H9 (cell line): ENCODE data around the gene YPEL1. TPM values are rescaled to one million over a fixed set of nuclear protein-coding genes. Genes with fewer than 3 reads are reported as not detected.

Experiments used
- DNase-seq: peaks from one replicate; pipeline ENCODE4 v3.0.0-alpha.2; 2017
- H2AFZ ChIP-seq: one replicate; pipeline ENCODE4 v1.6.1; 2013; ENCODE audit warnings: mild to moderate bottlenecking, low read length, control low read depth, moderate library complexity
- H2AK5ac ChIP-seq: 2 replicates; pipeline ENCODE4 v1.6.1; 2013; ENCODE audit warnings: low read length, control low read depth, mixed read lengths; ENCODE audit not compliant: insufficient read length
- H2BK120ac ChIP-seq: one replicate; pipeline ENCODE4 v1.6.1; 2013; ENCODE audit warnings: low read depth, mild to moderate bottlenecking, low read length, control low read depth, inconsistent platforms; ENCODE audit not compliant: poor library complexity, severe bottlenecking
- H2BK12ac ChIP-seq: 2 replicates; pipeline ENCODE4 v1.6.1; 2013; ENCODE audit warnings: low read length, control low read depth, mixed read lengths, low read depth; ENCODE audit not compliant: insufficient read length
- H2BK15ac ChIP-seq: 2 replicates; pipeline ENCODE4 v1.6.1; 2013; ENCODE audit warnings: low read depth, low read length, control low read depth
- H2BK20ac ChIP-seq: one replicate; pipeline ENCODE4 v1.6.1; 2013; ENCODE audit warnings: low read depth, mild to moderate bottlenecking, low read length, control low read depth, inconsistent platforms; ENCODE audit not compliant: poor library complexity, severe bottlenecking
- H2BK5ac ChIP-seq: 2 replicates; pipeline ENCODE4 v1.6.1; 2013; ENCODE audit warnings: low read length, control low read depth, mixed read lengths; ENCODE audit not compliant: insufficient read length
- H3K14ac ChIP-seq: 2 replicates; pipeline ENCODE4 v1.6.1; 2013; ENCODE audit warnings: low read length, control low read depth; ENCODE audit not compliant: insufficient read depth
- H3K18ac ChIP-seq: 2 replicates; pipeline ENCODE4 v1.6.1; 2013; ENCODE audit warnings: low read depth, mild to moderate bottlenecking, mixed read lengths, low read length, control low read depth; ENCODE audit not compliant: insufficient read length
- H3K23ac ChIP-seq: 2 replicates; pipeline ENCODE4 v1.6.1; 2013; ENCODE audit warnings: low read length, control low read depth, mixed read lengths, low read depth; ENCODE audit not compliant: insufficient read length
- H3K23me2 ChIP-seq: 2 replicates; pipeline ENCODE4 v1.6.1; 2013; ENCODE audit warnings: low read depth, mild to moderate bottlenecking, mixed read lengths, low read length, control low read depth; ENCODE audit not compliant: insufficient read length, poor library complexity, severe bottlenecking
- H3K27ac ChIP-seq: 2 replicates; pipeline ENCODE4 v1.5.1; 2013; ENCODE audit warnings: low read length, control low read depth, mixed read lengths, low read depth; ENCODE audit not compliant: insufficient read length
- H3K27me3 ChIP-seq: 2 replicates; pipeline ENCODE4 v1.6.1; 2013; ENCODE audit warnings: low read length, control low read depth, inconsistent platforms; ENCODE audit not compliant: insufficient read depth
- H3K4ac ChIP-seq: 2 replicates; pipeline ENCODE4 v1.6.1; 2013; ENCODE audit warnings: low read depth, mild to moderate bottlenecking, control low read depth, inconsistent platforms, low read length, moderate library complexity
- H3K4me1 ChIP-seq: 2 replicates; pipeline ENCODE4 v1.6.1; 2013; ENCODE audit warnings: low read length, control low read depth, inconsistent platforms; ENCODE audit not compliant: insufficient read depth
- H3K4me2 ChIP-seq: 2 replicates; pipeline ENCODE4 v1.6.1; 2013; ENCODE audit warnings: low read length, control low read depth, mixed read lengths; ENCODE audit not compliant: insufficient read length, insufficient read depth
- H3K56ac ChIP-seq: 2 replicates; pipeline ENCODE4 v1.6.1; 2013; ENCODE audit warnings: low read depth, mild to moderate bottlenecking, mixed read lengths, low read length, control low read depth; ENCODE audit not compliant: insufficient read length
- H3K79me1 ChIP-seq: 2 replicates; pipeline ENCODE4 v1.6.1; 2013; ENCODE audit warnings: low read depth, mild to moderate bottlenecking, moderate library complexity, low read length, control low read depth, inconsistent platforms; ENCODE audit not compliant: insufficient read depth, poor library complexity, severe bottlenecking
- H3K79me2 ChIP-seq: 2 replicates; pipeline ENCODE4 v1.6.1; 2013; ENCODE audit warnings: low read length, control low read depth, inconsistent platforms; ENCODE audit not compliant: insufficient read depth
- H3K9ac ChIP-seq: 2 replicates; pipeline ENCODE4 v1.6.1; 2013; ENCODE audit warnings: low read length, control low read depth, mixed read lengths; ENCODE audit not compliant: insufficient read length; ENCODE audit errors: extremely low read depth
- H3K9me3 ChIP-seq: one replicate; pipeline ENCODE4 v1.6.1; 2013; ENCODE audit warnings: low read depth, low read length, inconsistent platforms; ENCODE audit not compliant: control insufficient read depth
- H3T11ph ChIP-seq: one replicate; pipeline ENCODE4 v1.6.1; 2013; ENCODE audit warnings: mild to moderate bottlenecking, low read length, control low read depth, inconsistent platforms
- H4K20me1 ChIP-seq: one replicate; pipeline ENCODE4 v1.6.1; 2013; ENCODE audit not compliant: control insufficient read depth, insufficient read length, insufficient read depth
- H4K5ac ChIP-seq: 2 replicates; pipeline ENCODE4 v1.6.1; 2013; ENCODE audit warnings: low read depth, mild to moderate bottlenecking, mixed read lengths, low read length, control low read depth; ENCODE audit not compliant: insufficient read length
- H4K8ac ChIP-seq: replicated peaks from 2 replicates; pipeline ENCODE4 v1.6.1; 2013; ENCODE audit warnings: low read length, control low read depth, mixed read lengths, low read depth; ENCODE audit not compliant: insufficient read length
- H4K91ac ChIP-seq: 2 replicates; pipeline ENCODE4 v1.6.1; 2013; ENCODE audit warnings: low read depth, mild to moderate bottlenecking, moderate library complexity, mixed read lengths, low read length, control low read depth; ENCODE audit not compliant: insufficient read length
- H3K27ac Mint-ChIP-seq, 3 experiments: 2 replicates in 2 of 3; 3 replicates in 1 of 3; pipeline ENCODE4 v1.8.0; 2020 to 2021; ENCODE audit warnings: mixed read lengths in 3 of 3, mild to moderate bottlenecking in 1 of 3, moderate library complexity in 1 of 3
- H3K27me3 Mint-ChIP-seq: 2 replicates; pipeline ENCODE4 v1.8.0; 2021; ENCODE audit warnings: low read depth, mild to moderate bottlenecking, moderate library complexity, mixed read lengths
- H3K36me3 Mint-ChIP-seq, 3 experiments: 2 replicates in 2 of 3; 3 replicates in 1 of 3; pipeline ENCODE4 v1.8.0; 2020 to 2021; ENCODE audit warnings: low read depth in 3 of 3, mixed read lengths in 3 of 3; ENCODE audit not compliant: insufficient read depth in 1 of 3
- H3K4me1 Mint-ChIP-seq, 2 experiments: 2 replicates each; pipeline ENCODE4 v1.8.0; 2020; ENCODE audit warnings: mixed read lengths in 2 of 2
- H3K4me3 Mint-ChIP-seq, 2 experiments: 2 replicates in 1 of 2; 3 replicates in 1 of 2; pipeline ENCODE4 v1.8.0; 2020 to 2021; ENCODE audit warnings: mild to moderate bottlenecking in 2 of 2, mixed read lengths in 2 of 2, moderate library complexity in 1 of 2
- H3K9me3 Mint-ChIP-seq, 2 experiments: 2 replicates in 1 of 2; 3 replicates in 1 of 2; pipeline ENCODE4 v1.8.0; 2020; ENCODE audit warnings: mild to moderate bottlenecking in 2 of 2, mixed read lengths in 2 of 2, moderate library complexity in 1 of 2
- WGBS: extraction: QIAGEN DNeasy Blood & Tissue Kit; methylation state at CpG from one replicate; pipeline ENCODE4 v1.1.7; 2013; ENCODE audit warnings: missing lambda C conversion rate, low lambda C conversion rate, mixed read lengths; ENCODE audit not compliant: insufficient read length; ENCODE audit errors: extremely low coverage; 5-methylcytosine and 5-hydroxymethylcytosine counted together
- total RNA-seq: library from RNA; stranded (reverse); gene quantifications from 2 replicates; pipeline ENCODE4 v1.2.1, GENCODE V29; 2021
- TF ChIP-seq, protein P1 (sequence below): fragments of 200-600 bp; sonication (generic); conservative IDR thresholded peaks from 3 replicates; pipeline ENCODE4 v1.8.0; 2021; ENCODE audit warnings: antibody characterized with exemption, mild to moderate bottlenecking

The YPEL1 gene
- total RNA-seq, 1 experiment from 2014 or later, result 5.4 TPM

- H3T11ph ChIP-seq, result no peak overlapping the region
- H4K91ac ChIP-seq, result no peak overlapping the region
Observed at GRCh38 chr22:21666786-21667185, 68.8 kb downstream of the YPEL1 start.

More at GRCh38 chr22:21666786-21667185, 68.8 kb downstream of the YPEL1 start:
- H2AFZ ChIP-seq, result no peak overlapping the region
- H3K4me2 ChIP-seq, result peak overlapping the region; percentile 54
- Mint-ChIP-seq H3K4me1 (peaks cover 5 to 17% of the 10 kb centered on the region in 2 experiments), H3K9me3 (no peaks in the 10 kb centered on the region; a peak in 1 of 5 replicates), H3K4me3 (peak overlapping the region; percentile 89 to 95), H3K36me3 (peaks cover 2 to 17% (median 13%) of the 10 kb centered on the region in 3 experiments; a peak in 6 of 7 replicates), H3K27ac (peak overlapping the region; percentile 73 to 87 (median 78); a peak in 3 of 7 replicates), H3K27me3 (peaks cover 5% of the 10 kb centered on the region)
- H3K23me2 ChIP-seq, result no peaks in the 10 kb centered on the region
- no peak overlapping the region for H3K23ac ChIP-seq
- H3K27me3 ChIP-seq, result no peaks in the 10 kb centered on the region
- no peak overlapping the region for H3K27ac ChIP-seq
- H3K14ac ChIP-seq, result no peak overlapping the region
- WGBS, result no CpG with 5 or more reads among the region's 16 CpGs
- no peak overlapping the region for H2BK5ac ChIP-seq
- H2AK5ac ChIP-seq, result no peak overlapping the region
- no peak overlapping the region for H3K18ac ChIP-seq
- no peak overlapping the region for H2BK20ac ChIP-seq
- H2BK12ac ChIP-seq, result no peak overlapping the region
- no peak overlapping the region for H2BK15ac ChIP-seq
- H3K4ac ChIP-seq, result no peak overlapping the region
- H4K5ac ChIP-seq, result no peak overlapping the region
- TF ChIP-seq, protein P1, sequence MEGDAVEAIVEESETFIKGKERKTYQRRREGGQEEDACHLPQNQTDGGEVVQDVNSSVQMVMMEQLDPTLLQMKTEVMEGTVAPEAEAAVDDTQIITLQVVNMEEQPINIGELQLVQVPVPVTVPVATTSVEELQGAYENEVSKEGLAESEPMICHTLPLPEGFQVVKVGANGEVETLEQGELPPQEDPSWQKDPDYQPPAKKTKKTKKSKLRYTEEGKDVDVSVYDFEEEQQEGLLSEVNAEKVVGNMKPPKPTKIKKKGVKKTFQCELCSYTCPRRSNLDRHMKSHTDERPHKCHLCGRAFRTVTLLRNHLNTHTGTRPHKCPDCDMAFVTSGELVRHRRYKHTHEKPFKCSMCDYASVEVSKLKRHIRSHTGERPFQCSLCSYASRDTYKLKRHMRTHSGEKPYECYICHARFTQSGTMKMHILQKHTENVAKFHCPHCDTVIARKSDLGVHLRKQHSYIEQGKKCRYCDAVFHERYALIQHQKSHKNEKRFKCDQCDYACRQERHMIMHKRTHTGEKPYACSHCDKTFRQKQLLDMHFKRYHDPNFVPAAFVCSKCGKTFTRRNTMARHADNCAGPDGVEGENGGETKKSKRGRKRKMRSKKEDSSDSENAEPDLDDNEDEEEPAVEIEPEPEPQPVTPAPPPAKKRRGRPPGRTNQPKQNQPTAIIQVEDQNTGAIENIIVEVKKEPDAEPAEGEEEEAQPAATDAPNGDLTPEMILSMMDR, result no peak
- H2BK120ac ChIP-seq, result no peak overlapping the region
- H3K79me2 ChIP-seq, result no peaks in the 10 kb centered on the region
- no peak for DNase-seq
- peaks cover 3% of the 10 kb centered on the region for H3K79me1 ChIP-seq
- no peaks in the 10 kb centered on the region for H3K9me3 ChIP-seq
- H3K4me1 ChIP-seq, result no peaks in the 10 kb centered on the region
- H3K9ac ChIP-seq, result no peak overlapping the region
- no peak overlapping the region for H3K56ac ChIP-seq
- H4K20me1 ChIP-seq, result no peaks in the 10 kb centered on the region
- H4K8ac ChIP-seq, result no peak overlapping the region
